Heart right ventricle (tissue), 16 donors: ENCODE data around the gene TBC1D2. TPM values are rescaled to one million over a fixed set of nuclear protein-coding genes. Genes with fewer than 3 reads are reported as not detected.

Experiments
- ATAC-seq, 8 donors: fragments of 200-7000 bp; cut with Tn5 transposase; one replicate each; pipeline ENCODE4 v1.9.1; 2020; ENCODE audit warnings: mild to moderate bottlenecking in 8 of 8, moderate library complexity in 8 of 8, moderate number of reproducible peaks in 1 of 8
- DNase-seq, 2 donors: peaks; one replicate each; pipeline ENCODE4 v3.0.0-alpha.2; 2020
- H3K27ac ChIP-seq, 10 donors: fragments of 200-600 bp; sonication (generic) in 2 of 10; one replicate each; pipeline versions ENCODE4 v1.5.0 to v1.8.0; 2020 to 2022; ENCODE audit warnings: mild to moderate bottlenecking in 3 of 10
- H3K27me3 ChIP-seq, 7 donors: fragments of 200-600 bp; one replicate each; pipeline ENCODE4 v1.8.0; 2021 to 2022; ENCODE audit warnings: mild to moderate bottlenecking in 2 of 7
- H3K36me3 ChIP-seq, 9 donors: fragments of 200-600 bp; sonication (generic) in 1 of 9; one replicate each; pipeline versions ENCODE4 v1.5.0 to v1.8.0; 2020 to 2022; ENCODE audit warnings: mild to moderate bottlenecking in 2 of 9
- H3K4me1 ChIP-seq, 9 donors: fragments of 200-600 bp; sonication (generic) in 1 of 9; one replicate each; pipeline versions ENCODE4 v1.5.0 to v1.8.0; 2020 to 2022; ENCODE audit warnings: mild to moderate bottlenecking in 4 of 9
- H3K4me3 ChIP-seq, 10 donors: fragments of 200-600 bp; sonication (generic) in 2 of 10; one replicate each; pipeline versions ENCODE4 v1.5.0 to v1.8.0; 2020 to 2022; ENCODE audit warnings: mild to moderate bottlenecking in 7 of 10, moderate library complexity in 2 of 10
- H3K9me3 ChIP-seq, 11 donors: fragments of 200-600 bp in 10 of 11; sonication (generic) in 2 of 11; one replicate each; pipeline versions ENCODE4 v1.5.0 to v1.8.0; 2013 to 2022; ENCODE audit warnings: mild to moderate bottlenecking in 2 of 11, control low read depth in 1 of 11, moderate library complexity in 1 of 11
- CTCF ChIP-seq, 9 donors: fragments of 200-600 bp; sonication (generic) in 2 of 9; IDR thresholded peaks; one replicate each; pipeline versions ENCODE4 v1.5.0 to v1.8.0; 2021 to 2022; ENCODE audit warnings: antibody characterized with exemption in 9 of 9, mild to moderate bottlenecking in 5 of 9, moderate library complexity in 1 of 9
- WGBS, 2 donors: extraction: QIAGEN DNeasy Blood & Tissue Kit; methylation state at CpG; one replicate each; pipeline ENCODE4 v1.1.7; 2013; ENCODE audit warnings: inconsistent platforms in 1 of 2; 5-methylcytosine and 5-hydroxymethylcytosine counted together
- intact Hi-C, 10 donors: fragments of 100-400 bp; cut with DNase I; formaldehyde crosslinking; loops; one replicate each; pipeline versions ENCODE4 v1.11.1 to v1.14.2; 2022
- polyA plus RNA-seq, 2 donors: library from polyadenylated mRNA; stranded (reverse); fragments of 200-250 nt; gene quantifications; one replicate each; pipeline ENCODE4 v1.2.3, GENCODE V29; 2013
- total RNA-seq, 10 donors: library from RNA; stranded (reverse); fragmentation: NEBNext Ultra II Directional in 3 of 10; extraction: Animal tissue kit (Norgen Biotek cat#: 25700) in 3 of 10; gene quantifications; one replicate each; pipeline versions ENCODE4 v1.2.1 to v1.2.4, GENCODE V29; 2021 to 2023
- donor health status: Arrhythmogenic right ventricular cardiomyopathy.
- donor health status: ischemic (EF 13 %, LVEDD 7.1; RV severe dilation, severe dysfunction).
- donor health status: healthy with polysubstance abuse.
- donor health status: DM: no; HTN: yes; CAD: no.
- donor health status: DM: no; HTN: no; CAD: no.
- donor health status: ischemic (EF 25% LVEDD 6.9; RV normal size, moderate dysfunction).
- donor health status: ischemic (EF 25% LVEDD 5.7; RV mildly dilated, moderate dysfunction).
- donor health status: healthy.
- donor health status: DM: yes; HTN: yes; CAD: no.
- donor health status: Ischemic cardiomyopathy.
- donor health status: ischemic (EF 35%, LVEDD 5.7; RV mildly dilated, moderate dysfunction).
- donor health status: nonischemic (EF 11% LVEDD 7.7; RV severe dilation, severe dysfunction).
- donor health status: DM: yes; HTN: yes; CAD: no.
- donor health status: PGD.
- donor health status: ischemic (EF 29% LVEDD 5.4; RV normal size, mild dysfunction).
- donor health status: nonischemic (EF 23%, LVEDD 6.1; RV moderate dilation, normal function).

Gene TBC1D2
- total and polyA plus RNA-seq, 12 donors = 0.49 to 4.3 (median 1.9) TPM

DNA sequence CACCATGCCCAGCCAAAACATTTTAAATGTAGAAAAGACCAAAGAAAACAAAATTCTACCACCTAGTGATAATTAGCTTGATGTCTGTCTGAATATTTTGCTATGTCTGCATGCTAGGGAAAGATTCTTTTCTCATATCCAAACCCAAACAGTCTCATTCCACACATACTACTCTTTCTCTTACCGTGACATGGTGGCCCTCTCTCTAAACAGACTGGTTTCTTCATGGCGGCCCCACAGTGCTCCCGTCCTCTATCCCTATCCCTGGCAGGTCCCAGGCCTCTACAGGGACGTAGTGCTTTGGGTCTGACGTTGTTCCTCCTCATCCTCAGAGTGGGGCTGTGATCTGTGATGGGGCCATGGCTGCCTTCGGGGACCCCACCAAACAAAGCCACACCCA, 71.1 kb downstream of the TBC1D2 start:
- no peak overlapping the region for H3K4me3 ChIP-seq
- H3K9me3 ChIP-seq = no peaks in the 10 kb centered on the region
- 82 to 87% methylated on average over 6 of the region's 6 CpGs for WGBS, 2 donors
- DNase-seq (no peak), ATAC-seq (no peak)
- TF ChIP-seq CTCF (IDR thresholded peaks at IDR 0.05) = no peak
- no peak overlapping the region for H3K27ac ChIP-seq
- peaks cover 0 to 13% (median 0%) of the 10 kb centered on the region in 9 donors for H3K4me1 ChIP-seq
- no peaks in the 10 kb centered on the region for H3K36me3 ChIP-seq
- intact Hi-C loops = no loop called here
- H3K27me3 ChIP-seq = peaks cover 0 to 4% (median 0%) of the 10 kb centered on the region in 7 donors

DNA sequence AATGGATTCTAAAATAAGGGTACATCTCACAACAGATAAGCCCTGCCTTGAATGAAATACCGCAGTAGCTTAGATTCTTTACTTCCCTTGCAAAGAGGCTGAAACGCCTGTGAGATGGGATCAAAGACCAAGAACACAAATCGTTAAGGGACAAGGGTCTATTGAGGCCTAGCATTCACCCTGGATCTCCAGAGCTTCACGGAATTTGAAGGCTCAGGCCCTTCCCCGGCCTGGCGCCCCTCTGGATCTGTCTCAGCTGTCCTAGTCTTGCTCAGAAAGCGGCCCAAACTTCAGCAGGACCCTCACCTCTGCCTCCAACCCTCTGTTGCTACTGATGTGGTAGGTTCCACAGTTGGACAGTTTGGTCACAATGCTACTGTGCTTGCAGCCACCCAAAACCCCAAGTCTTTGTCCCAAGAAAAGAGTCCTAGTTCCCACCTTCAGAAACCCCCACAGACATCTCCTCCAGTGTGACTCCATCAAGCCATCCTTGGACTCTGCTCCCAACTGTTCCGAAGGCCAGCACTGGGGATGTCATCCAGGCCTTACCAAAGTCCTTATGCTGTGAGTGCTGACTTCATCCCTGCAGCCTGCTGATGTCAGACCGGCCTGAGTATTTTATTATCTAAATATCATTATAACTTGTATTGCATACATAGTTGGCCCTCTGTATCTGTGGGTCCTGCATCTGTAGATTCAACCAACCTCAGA, 72.4 kb downstream of the TBC1D2 start:
- Histone ChIP-seq H3K36me3 (no peaks in the 10 kb centered on the region), H3K4me3 (no peak overlapping the region), H3K4me1 (peaks cover 0 to 13% (median 0%) of the 10 kb centered on the region in 9 donors), H3K27me3 (peaks cover 0 to 4% (median 0%) of the 10 kb centered on the region in 7 donors), H3K27ac (no peak overlapping the region), H3K9me3 (no peaks in the 10 kb centered on the region)
- DNase-seq (no peak), ATAC-seq (no peak)
- WGBS, 2 donors = 86 to 87% methylated on average over 9 of the region's 9 CpGs
- TF ChIP-seq CTCF (IDR thresholded peaks at IDR 0.05) = no peak
- intact Hi-C loops = no loop called here

GRCh38 chr9:98182069-98182820, 73.2 kb downstream of the TBC1D2 start:
- 76% methylated on average over 9 of the region's 9 CpGs for WGBS, 2 donors
- Histone ChIP-seq H3K4me3 (no peak overlapping the region), H3K27me3 (peaks cover 0 to 4% (median 0%) of the 10 kb centered on the region in 7 donors), H3K4me1 (peaks cover 0 to 13% (median 0%) of the 10 kb centered on the region in 9 donors), H3K27ac (no peak overlapping the region), H3K9me3 (no peaks in the 10 kb centered on the region), H3K36me3 (no peaks in the 10 kb centered on the region)
- DNase-seq (no peak), ATAC-seq (no peak)
- intact Hi-C loops = no loop called here
- TF ChIP-seq CTCF (IDR thresholded peaks at IDR 0.05) = no peak

- intact Hi-C loops = no loop called here
Measured at GRCh38 chr9:98181746-98182068, 73.7 kb downstream of the TBC1D2 start.

More at GRCh38 chr9:98181746-98182068, 73.7 kb downstream of the TBC1D2 start:
- no peaks in the 10 kb centered on the region for H3K9me3 ChIP-seq
- no peak for TF ChIP-seq CTCF (IDR thresholded peaks at IDR 0.05)
- no peaks in the 10 kb centered on the region for H3K36me3 ChIP-seq
- H3K4me3 ChIP-seq = no peak overlapping the region
- WGBS, 2 donors = 80 to 89% methylated on average over 5 of the region's 5 CpGs
- ATAC-seq (no peak), DNase-seq (no peak)
- no peak overlapping the region for H3K27ac ChIP-seq
- peaks cover 0 to 1% (median 0%) of the 10 kb centered on the region in 7 donors for H3K27me3 ChIP-seq
- H3K4me1 ChIP-seq = peaks cover 0 to 13% (median 0%) of the 10 kb centered on the region in 9 donors
